Measurements from ENCODE around the gene BRINP1. TPM values are rescaled to one million over a fixed set of nuclear protein-coding genes. Genes with fewer than 3 reads are reported as not detected.

The BRINP1 gene
- total RNA-seq, 1 experiment from 2014 or later: not detected

DNA sequence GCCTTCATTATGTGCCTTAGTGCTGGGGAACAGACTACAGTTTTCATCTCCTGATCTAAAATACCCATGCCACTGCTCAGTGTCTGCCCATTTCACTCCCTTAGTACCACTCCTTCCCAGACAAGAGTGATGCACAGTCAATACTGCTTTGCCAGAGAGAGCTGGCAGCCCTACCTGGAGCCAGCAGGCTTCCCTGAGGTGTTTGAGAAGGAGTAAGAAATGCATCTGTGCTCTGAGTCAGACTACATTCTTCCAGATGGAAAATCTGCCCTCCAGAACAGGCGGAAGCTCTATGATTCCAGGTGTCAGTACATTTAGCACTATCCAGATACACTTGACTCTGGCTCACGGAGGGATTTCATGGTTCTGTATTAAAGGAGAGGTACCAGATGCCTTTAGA lies 209.8 kb downstream of the BRINP1 start:
- POLR2A ChIA-PET: no interaction called here

DNA sequence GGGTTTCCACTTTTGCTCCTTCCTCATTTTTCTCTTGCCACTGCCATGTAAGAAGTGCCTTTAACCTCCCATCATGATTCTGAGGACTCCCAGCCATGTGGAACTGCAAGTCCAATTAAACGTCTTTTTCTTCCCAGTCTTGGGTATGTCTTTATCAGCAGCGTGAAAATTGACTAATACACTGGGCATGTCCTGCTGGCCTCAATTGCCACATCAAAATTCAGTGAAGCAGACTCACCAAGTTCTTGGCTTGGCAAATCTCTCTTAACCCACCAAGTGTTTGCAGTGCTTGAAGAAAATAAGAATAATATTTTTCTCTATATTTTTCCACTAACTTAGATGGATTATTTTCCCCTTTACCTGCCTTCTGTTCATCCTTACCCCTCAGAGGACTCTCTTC lies 212.0 kb downstream of the BRINP1 start:
- H3K4me1 Mint-ChIP-seq (ENCODE audit: insufficient read depth, unreplicated experiment): no peaks in the 10 kb centered on the region
- intact Hi-C loops (cut with micrococcal nuclease): no loop called here
- TF ChIP-seq, protein P1, sequence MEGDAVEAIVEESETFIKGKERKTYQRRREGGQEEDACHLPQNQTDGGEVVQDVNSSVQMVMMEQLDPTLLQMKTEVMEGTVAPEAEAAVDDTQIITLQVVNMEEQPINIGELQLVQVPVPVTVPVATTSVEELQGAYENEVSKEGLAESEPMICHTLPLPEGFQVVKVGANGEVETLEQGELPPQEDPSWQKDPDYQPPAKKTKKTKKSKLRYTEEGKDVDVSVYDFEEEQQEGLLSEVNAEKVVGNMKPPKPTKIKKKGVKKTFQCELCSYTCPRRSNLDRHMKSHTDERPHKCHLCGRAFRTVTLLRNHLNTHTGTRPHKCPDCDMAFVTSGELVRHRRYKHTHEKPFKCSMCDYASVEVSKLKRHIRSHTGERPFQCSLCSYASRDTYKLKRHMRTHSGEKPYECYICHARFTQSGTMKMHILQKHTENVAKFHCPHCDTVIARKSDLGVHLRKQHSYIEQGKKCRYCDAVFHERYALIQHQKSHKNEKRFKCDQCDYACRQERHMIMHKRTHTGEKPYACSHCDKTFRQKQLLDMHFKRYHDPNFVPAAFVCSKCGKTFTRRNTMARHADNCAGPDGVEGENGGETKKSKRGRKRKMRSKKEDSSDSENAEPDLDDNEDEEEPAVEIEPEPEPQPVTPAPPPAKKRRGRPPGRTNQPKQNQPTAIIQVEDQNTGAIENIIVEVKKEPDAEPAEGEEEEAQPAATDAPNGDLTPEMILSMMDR (IDR thresholded peaks at IDR 0.05; ENCODE audit: unreplicated experiment): no peak
- H3K4me3 Mint-ChIP-seq (ENCODE audit: unreplicated experiment): no peak overlapping the region
- POLR2A ChIA-PET: no interaction called here
- BruUV-seq (replicated peaks): no TSS peak
- peaks cover 26% of the 10 kb centered on the region for H3K9me3 Mint-ChIP-seq (ENCODE audit: unreplicated experiment)
- no peaks in the 10 kb centered on the region for H3K27me3 Mint-ChIP-seq (ENCODE audit: insufficient read depth, unreplicated experiment)
- no peak for DNase-seq (ENCODE audit: unreplicated experiment)
- CTCF ChIA-PET: interaction anchor here (0.7 kb wide), 1 partner anchor 313 kb away, joined by 3 read pairs; no protein-coding TSS in a partner anchor
- no peak overlapping the region for H3K27ac Mint-ChIP-seq (ENCODE audit: low read depth, unreplicated experiment)
- no peaks in the 10 kb centered on the region for H3K36me3 Mint-ChIP-seq (ENCODE audit: insufficient read depth, unreplicated experiment)

More for the DNA sequence above, 209.8 kb downstream of the BRINP1 start:
- no TSS peak for BruUV-seq (replicated peaks)
- CTCF ChIA-PET: no interaction called here
- Mint-ChIP-seq H3K4me1 (ENCODE audit: insufficient read depth, unreplicated experiment) (no peaks in the 10 kb centered on the region), H3K27ac (ENCODE audit: low read depth, unreplicated experiment) (no peak overlapping the region), H3K9me3 (ENCODE audit: unreplicated experiment) (peaks cover 28% of the 10 kb centered on the region), H3K4me3 (ENCODE audit: unreplicated experiment) (no peak overlapping the region), H3K36me3 (ENCODE audit: insufficient read depth, unreplicated experiment) (no peaks in the 10 kb centered on the region), H3K27me3 (ENCODE audit: insufficient read depth, unreplicated experiment) (no peaks in the 10 kb centered on the region)
- intact Hi-C loops (cut with micrococcal nuclease): no loop called here
- DNase-seq (ENCODE audit: unreplicated experiment): no peak
- TF ChIP-seq, protein P1 (IDR thresholded peaks at IDR 0.05; ENCODE audit: unreplicated experiment): no peak

DNA sequence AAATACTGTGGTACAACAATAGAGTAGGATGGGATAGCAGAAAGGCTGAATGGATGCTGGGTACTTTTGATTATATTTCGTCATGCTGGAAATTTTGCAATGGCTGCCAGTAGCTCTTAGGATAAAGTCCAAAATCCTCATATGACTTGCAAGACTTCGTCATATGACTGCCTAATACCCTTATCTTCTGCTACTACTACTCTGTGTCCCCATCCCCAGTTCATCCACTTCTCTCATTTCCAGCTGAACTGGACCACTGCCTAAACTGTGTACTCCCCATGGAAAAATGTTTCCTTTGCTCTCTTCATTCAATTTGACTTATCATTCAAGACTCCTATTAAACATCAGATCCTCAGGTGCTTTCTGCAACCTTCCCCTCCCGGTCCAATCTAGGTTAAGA lies 212.9 kb downstream of the BRINP1 start:
- ChIA-PET CTCF (no interaction called here), POLR2A (no interaction called here)
- Mint-ChIP-seq H3K27ac (ENCODE audit: low read depth, unreplicated experiment) (no peak overlapping the region), H3K4me1 (ENCODE audit: insufficient read depth, unreplicated experiment) (no peaks in the 10 kb centered on the region), H3K36me3 (ENCODE audit: insufficient read depth, unreplicated experiment) (no peaks in the 10 kb centered on the region), H3K9me3 (ENCODE audit: unreplicated experiment) (peaks cover 26% of the 10 kb centered on the region), H3K27me3 (ENCODE audit: insufficient read depth, unreplicated experiment) (no peaks in the 10 kb centered on the region), H3K4me3 (ENCODE audit: unreplicated experiment) (no peak overlapping the region)
- intact Hi-C loops (cut with micrococcal nuclease): no loop called here
- TF ChIP-seq, protein P1 (IDR thresholded peaks at IDR 0.05; ENCODE audit: unreplicated experiment): no peak
- no TSS peak for BruUV-seq (replicated peaks)
- no peak for DNase-seq (ENCODE audit: unreplicated experiment)

DNA sequence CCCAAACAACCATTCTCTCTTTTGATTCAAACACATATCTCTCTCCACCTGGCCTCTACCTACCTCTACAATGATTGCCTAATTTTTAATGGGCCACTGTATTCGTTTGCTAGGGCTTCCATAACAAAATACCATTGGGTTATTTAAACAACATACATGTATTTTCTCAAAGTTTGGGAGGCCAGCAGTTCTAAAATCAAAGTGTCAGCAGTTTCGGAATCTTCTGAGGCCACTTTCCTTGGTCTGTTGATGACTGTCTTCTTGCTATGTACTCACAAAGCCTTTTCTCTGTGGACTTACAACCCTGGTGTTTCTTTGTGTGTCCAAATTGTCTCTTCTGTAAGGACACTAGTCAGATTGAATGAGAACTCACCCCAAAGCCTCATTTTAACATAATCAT lies 214.7 kb downstream of the BRINP1 start:
- ChIA-PET CTCF (no interaction called here), POLR2A (no interaction called here)
- peaks cover 33% of the 10 kb centered on the region for H3K9me3 Mint-ChIP-seq (ENCODE audit: unreplicated experiment)
- intact Hi-C loops (cut with micrococcal nuclease): no loop called here
- H3K4me3 Mint-ChIP-seq (ENCODE audit: unreplicated experiment): no peak overlapping the region
- DNase-seq (ENCODE audit: unreplicated experiment): no peak
- H3K4me1 Mint-ChIP-seq (ENCODE audit: insufficient read depth, unreplicated experiment): no peaks in the 10 kb centered on the region
- no peaks in the 10 kb centered on the region for H3K27me3 Mint-ChIP-seq (ENCODE audit: insufficient read depth, unreplicated experiment)
- TF ChIP-seq, protein P1 (IDR thresholded peaks at IDR 0.05; ENCODE audit: unreplicated experiment): no peak
- H3K27ac Mint-ChIP-seq (ENCODE audit: low read depth, unreplicated experiment): no peak overlapping the region
- no peaks in the 10 kb centered on the region for H3K36me3 Mint-ChIP-seq (ENCODE audit: insufficient read depth, unreplicated experiment)
- no TSS peak for BruUV-seq (replicated peaks)
